Activated CD4-positive, CD25-positive, alpha-beta regulatory T cell treated with anti-CD3 and anti-CD28 coated beads, Interleukin-2, amount 50 U/mL, for 24 hours (primary cell): ENCODE results near the gene PRICKLE4.
"Not testable (repeated sequence)": the region's sequence is repeated elsewhere in the genome, so short reads cannot be mapped to it uniquely, and the experiment has no call there.

Source experiments
- ATAC-seq, 2 donors: fragments of 150-1000 bp; cut with Tn5 transposase; one replicate each; pipeline ENCODE4 v1.10.0; 2021; ENCODE audit warnings: mild to moderate bottlenecking in 1 of 2, moderate library complexity in 1 of 2

PRICKLE4 gene

GRCh38 chr6:41801380-41801779 is 20.8 kb downstream of the PRICKLE4 start:
- ATAC-seq, result no peak

GRCh38 chr6:41805830-41806774 is 25.5 kb downstream of the PRICKLE4 start:
- no peak for ATAC-seq

GRCh38 chr6:41811095-41811494 is 30.5 kb downstream of the PRICKLE4 start:
- no peak for ATAC-seq

DNA sequence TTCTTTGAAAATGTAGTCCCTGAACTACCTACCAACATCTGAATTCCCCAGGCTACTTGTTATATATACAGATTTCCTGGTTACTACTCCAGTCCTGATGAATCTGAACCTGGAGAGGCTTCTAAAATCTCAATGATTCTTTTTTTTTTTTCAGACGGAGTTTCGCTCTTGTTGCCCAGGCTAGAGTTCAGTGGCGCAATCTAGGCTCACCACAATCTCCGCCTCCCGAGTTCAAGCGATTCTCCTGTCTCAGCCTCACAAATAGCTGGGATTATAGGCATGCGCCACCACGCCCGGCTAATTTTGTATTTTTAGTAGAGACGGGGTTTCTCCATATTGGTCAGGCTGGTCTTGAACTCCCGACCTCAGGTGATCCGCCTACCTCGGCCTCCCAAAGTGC is 31.4 kb downstream of the PRICKLE4 start:
- ATAC-seq, result not testable (repeated sequence)

GRCh38 chr6:41813469-41813868 is 32.9 kb downstream of the PRICKLE4 start:
- ATAC-seq, result no peak

- ATAC-seq, result no peak
Measured at GRCh38 chr6:41813956-41814355, 33.4 kb downstream of the PRICKLE4 start.

DNA sequence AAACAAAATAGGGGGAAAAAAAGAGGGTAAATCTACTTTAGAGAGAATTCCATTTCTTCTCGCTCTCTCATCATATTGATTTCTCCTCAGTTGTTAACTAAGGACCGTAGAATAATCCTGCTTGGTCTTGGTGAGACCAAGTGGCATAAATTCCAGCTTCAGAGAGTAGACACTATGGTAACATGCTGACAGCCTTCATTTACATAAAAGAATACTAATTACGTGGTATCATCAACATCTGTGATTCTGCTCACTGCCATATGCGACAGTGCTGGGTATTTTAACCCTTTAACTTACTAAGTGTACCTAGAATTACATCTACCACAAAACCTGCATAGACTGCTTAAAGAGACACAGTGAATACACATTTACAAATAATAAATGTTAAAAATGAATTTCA is 34.0 kb downstream of the PRICKLE4 start:
- no peak for ATAC-seq

GRCh38 chr6:41815587-41815986 is 35.0 kb downstream of the PRICKLE4 start:
- ATAC-seq, result no peak

DNA sequence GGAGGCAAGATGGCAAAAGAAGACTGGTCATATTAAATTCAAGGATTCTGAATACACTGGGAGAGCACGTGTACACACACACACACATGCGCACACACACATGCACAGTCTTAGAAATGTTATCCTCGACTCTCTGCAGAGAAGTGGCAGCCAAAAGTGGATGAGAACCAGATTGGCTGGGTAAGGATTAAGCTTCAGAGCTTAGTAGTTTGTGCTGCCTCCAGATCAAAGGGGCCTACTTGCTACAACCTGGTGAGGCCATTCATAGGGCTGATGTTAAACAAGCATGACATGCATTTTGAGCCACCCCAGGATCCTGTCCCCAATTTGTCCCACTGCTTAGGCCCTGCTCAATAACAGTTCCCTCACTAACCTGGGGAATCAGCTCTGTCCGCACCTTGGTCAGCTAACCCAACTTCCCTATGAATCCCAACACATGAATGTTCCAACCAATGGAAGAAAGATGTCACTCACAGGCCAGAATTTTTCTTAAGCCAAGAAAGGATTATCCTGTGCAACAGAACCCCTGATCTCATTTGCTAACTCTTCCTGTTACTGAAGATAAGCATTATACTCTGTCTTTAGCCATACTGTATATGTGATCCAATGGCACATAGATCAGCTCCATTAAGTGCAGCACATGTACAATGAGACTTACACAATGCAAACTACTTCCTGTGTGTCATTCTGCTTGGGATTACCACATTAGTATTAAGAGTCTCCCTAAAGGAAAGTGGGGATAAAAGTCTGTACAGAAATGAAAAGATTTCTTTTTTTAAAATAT is 37.9 kb downstream of the PRICKLE4 start:
- ATAC-seq, result no peak

- no peak for ATAC-seq
Measured at GRCh38 chr6:41821266-41821665, 40.7 kb downstream of the PRICKLE4 start.

- no peak for ATAC-seq
Measured at GRCh38 chr6:41822021-41822420, 41.4 kb downstream of the PRICKLE4 start.

DNA sequence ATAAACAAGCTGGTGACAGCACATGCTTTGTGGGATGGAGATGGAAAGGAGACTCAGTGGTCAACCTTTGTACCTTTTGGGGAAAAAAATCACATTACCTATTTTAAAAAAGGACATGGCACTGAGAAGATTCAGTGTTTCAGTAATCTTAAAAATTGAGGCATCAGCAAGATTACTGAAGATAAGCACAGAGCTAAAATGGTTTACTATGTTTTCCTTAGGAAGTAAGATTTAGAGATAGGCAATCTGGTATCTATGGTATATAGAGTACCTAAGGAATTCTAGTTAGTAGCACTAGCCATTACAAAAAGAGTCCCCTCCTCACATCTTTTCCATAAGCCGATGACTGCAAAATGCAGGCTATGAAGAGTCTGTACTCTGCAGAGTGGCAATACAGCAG is 42.6 kb downstream of the PRICKLE4 start:
- ATAC-seq, result no peak

DNA sequence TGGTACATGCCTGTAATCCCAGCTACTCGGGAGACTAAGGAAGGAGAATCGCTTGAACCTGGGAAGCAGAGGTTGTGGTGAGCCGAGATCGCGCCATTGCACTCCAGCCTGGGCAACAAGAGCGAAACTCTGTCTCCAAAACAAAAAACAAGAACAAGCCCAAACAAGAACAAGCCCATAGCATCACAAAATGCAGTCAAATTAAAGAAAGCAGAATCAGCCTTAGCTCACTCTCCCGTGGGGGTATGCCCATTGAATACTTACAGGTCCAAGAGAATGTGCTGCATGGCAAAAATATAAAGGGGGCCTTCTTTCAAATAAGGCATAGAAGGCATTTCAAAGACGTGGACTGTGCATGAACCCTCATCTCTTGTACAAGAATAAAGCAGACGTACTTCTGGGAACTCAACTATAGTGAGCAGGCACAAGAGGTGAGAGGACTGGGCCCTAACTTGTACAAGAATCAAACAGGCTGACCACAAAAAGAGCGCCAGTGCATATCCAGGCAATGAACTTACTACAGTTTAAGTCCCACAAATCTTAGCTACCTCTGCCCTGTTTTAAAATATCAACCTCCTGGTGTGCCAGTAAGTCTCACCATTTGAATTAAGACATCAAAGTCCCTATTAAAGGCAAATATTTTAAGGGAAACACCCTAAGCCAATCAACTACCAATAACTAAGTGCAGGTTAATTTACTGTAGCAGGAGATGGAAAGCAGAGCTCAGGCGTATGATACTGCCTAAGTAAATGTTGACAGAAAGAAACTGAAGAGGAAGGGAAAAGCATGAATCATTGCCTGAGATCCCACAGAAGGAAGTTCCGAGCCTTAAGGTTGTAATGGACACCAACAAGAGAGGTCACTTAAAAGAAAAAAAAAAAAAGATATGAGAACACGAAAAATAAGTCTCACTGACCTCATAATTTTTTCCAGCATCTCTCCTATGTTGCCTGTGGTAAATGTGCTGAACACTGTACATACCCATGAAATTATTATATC is 44.3 kb downstream of the PRICKLE4 start:
- ATAC-seq, result no peak

- ATAC-seq, result no peak
Measured at GRCh38 chr6:41826343-41827022, 45.9 kb downstream of the PRICKLE4 start.

DNA sequence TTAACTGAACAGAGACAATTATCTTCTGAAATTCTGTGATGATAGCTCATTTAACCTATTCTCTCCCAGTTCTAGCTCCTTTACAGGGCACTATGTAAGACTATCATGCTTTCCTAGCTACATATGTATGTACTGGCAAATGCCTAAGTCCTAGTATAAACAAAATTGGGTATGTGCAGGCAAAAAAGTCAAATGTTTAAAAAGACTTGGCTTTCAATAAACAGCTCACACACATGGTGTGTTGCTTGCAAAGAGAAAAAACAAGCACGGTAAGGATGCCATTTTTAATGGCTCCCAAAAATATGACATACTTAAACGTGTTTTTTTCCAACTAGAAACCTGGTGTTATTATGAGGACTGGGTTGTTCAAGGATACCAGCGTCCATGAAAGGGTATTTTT is 51.7 kb downstream of the PRICKLE4 start:
- no peak for ATAC-seq

DNA sequence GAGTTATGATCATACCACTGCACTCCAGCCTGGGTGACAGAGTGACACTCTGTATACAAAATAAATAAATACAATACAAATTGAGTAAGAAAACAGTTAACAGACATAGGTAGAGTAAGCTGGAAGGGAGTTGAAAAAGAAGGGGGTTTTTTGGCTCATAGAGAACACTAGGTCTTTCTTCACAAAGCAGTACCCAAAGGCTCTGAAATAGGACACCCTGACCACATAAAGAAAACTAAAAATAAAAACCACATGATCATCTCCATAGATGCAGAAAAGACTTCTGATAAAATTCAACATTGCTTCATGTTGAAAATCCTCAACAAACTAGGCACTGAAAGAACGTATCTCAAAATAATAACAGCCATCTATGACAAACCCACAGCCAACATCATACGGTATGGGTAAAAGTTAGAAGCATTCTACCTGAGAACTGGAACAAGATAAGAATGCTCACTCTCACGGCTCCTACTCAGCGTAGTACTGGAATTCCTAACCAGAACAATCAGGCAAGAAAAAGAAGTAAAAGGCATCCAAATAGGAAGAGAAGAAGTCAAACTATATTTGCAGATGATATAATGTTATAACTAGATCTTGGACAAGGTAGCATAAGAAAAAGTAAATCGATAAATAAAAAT is 55.6 kb downstream of the PRICKLE4 start:
- no peak for ATAC-seq

DNA sequence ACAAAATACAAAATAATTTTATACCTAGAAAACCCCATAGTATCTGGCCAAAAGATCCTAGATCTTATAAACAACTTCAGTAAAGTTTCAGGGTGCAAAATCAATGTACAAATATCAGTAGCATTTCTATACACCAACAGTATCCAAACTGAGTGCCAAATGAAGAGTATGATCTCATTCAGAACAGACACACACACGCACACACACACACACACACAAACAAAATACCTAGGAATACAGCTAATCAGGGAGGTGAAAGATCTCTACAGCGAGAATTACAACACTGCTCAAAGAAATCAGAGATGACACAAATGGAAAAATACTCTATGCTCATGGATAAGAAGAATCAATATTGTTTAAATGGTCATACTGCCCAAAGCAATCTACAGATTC is 56.1 kb downstream of the PRICKLE4 start:
- ATAC-seq, result no peak
